RCC 7860 (cell line): ENCODE results near the gene USP46.

Source experiments
- DNase-seq: peaks from one replicate; pipeline ENCODE4 v3.0.0-alpha.2; 2015; ENCODE audit warnings: low spot score
- FAIRE-seq: peaks from 2 replicates; lab custom pipeline; 2012; peaks lifted over from hg19 to GRCh38; lab: Jason Lieb, UNC

Gene USP46

DNA sequence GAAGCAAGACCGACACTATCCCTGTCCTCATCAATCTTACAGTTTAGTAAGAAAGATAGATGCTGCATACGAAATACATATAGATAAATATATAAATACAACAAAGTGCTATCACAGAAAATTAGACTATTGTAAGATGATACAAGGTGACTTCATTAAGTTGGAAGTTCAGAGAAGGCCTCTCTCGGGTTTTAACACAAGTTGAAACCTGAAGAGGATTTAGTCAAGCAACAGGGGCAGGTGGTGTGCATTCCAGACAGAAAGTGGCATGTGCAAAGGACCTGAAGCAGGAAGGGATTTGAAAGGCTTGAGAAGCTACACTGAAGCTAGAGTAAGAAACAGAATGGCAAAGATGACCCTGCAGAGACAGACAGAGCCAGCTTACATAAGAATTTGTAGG lies 36.5 kb downstream of the USP46 start:
- FAIRE-seq (no peak), DNase-seq (no peak)

DNA sequence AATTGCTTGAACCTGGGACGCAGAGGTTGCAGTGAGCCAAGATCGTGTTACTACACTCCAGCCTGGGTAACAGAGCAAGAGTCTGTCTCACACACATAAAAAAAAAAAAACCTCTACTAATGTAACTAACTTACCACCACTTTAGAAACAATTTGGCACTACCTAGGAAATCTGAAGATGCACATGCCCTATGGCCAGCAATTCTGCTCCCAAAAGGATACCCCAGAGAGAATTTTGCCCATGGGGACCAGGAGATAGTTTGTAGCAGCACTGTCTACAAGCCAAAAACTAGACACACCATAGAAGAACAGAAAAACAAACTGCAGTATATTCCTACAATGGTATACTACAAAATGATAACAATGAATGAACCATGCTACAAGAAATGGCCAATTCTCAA lies 37.5 kb downstream of the USP46 start:
- DNase-seq = no peak
- no peak for FAIRE-seq

DNA sequence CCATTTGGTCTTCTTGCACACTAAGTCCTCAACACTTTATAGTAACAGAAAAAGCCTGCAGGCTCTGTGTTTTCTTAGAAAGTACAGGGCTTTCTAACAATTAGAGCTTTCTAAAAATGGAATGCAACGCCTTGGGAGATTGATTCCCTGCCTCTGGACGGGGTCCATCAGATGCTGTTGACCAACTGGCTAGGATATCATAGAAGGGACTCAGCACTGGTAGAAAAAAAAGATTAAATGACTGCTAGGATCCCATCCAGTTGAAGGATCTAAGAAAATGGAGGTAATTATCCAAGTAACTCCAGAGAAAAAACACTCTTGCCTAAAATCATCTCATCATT lies 39.5 kb downstream of the USP46 start:
- FAIRE-seq (no peak), DNase-seq (no peak)

DNA sequence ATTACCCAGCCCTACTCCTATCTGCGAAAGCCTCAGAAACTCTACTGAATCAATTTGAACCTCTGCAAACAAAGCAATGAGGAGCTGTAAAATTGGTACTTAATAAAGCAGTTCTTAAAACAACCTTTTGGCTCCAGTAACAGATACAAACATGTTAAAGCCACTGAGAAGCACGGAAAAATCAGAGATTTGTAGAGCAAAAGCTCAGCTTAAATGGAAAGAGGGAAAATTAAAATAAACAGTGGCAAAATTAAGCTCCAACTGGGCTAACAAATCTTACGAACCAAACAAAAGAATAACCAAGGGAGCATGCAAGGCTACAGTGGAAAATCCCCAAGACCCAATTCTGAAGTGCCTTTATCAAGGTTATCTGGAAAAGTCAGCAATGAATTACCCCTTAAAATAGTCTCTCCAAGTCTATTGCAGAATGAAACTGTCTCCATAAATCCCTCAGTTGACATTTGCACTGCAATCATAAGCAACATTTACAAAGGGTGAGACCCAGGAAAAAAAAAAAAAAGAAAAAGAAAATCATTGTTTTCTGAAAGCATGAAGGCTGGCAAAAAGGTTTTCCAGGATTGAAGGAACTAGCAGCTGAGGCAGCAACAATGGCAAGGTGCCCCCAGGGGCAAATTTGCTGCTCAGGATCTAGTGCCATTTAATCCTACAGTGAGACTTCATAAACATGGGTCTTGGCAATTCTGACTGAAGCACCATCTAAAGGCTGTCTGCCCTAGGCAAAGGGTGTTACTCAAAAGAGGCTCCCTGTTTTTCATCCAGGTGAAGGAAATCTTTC lies 40.1 kb downstream of the USP46 start:
- DNase-seq (no peak), FAIRE-seq (no peak)

DNA sequence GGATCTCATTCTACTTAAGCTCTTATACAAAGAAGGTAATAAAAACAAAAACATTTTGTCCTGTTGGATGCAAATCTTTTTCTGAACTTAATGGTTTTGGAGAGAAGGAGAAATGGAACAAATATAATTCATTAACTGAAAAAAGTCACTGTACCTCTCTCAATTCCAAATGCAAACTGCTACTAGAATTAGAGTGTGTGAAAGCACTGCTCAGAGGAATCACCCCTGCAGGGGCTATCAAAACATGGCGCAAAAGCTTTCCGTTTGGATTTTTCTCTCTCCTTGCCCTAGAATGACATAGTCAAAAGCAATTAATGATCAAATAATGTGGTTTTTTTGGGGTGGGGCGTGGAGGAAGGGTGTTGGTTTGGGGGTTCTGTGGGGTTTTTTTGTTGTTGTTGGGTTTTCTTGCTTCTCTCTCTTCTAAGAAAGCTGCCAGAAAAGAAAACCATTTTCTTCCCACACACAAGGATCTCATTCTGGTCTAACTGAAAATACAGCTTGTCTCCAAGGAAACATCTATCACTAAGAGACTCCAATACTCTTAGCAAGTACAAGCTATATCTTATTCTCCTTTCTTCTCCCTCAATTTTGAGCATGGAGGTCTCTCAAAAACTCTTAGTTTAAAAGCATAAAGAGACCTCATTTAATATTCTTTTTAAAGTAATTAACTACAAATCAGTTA lies 41.6 kb downstream of the USP46 start:
- FAIRE-seq (no peak), DNase-seq (no peak)

DNA sequence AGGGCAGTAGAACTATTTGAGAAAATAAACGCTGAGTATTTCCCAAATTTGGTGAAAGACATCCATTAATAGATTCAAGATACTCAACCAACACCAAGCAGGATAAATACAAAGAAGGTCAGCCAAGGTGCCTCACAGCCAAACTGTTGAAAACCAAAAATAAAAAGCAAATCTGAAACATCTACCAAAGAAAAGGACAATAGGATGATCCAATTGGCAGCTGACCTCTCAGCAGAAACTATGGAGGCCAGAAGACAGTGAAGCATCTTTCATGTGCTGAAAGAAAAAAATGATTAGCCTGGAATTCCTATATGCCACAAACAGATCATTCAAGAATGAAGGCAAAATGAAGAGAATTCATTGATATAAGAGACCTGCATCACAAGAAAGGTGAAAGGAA lies 44.9 kb downstream of the USP46 start:
- FAIRE-seq = no peak

DNA sequence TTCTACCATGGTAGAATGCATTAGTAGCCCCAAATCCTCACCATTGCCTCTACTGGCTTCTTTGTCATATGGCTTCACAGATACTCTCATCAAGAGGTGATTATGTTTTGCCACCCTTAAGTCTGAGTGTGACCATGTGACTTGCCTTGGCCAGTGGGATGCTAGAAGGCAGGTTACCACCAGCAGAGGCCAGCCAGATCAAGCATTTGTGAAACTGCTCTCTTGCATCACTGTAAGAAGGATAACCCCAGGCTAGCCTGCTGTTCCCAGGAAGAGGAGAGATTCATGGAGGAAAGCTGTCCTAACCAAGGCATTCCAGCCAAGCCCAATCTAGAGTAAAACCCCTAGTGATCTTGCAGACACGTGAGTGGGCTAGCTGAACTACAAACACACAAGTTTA lies 46.8 kb downstream of the USP46 start:
- no peak for DNase-seq
- no peak for FAIRE-seq

More for the DNA sequence above, 44.9 kb downstream of the USP46 start:
- DNase-seq = no peak

DNA sequence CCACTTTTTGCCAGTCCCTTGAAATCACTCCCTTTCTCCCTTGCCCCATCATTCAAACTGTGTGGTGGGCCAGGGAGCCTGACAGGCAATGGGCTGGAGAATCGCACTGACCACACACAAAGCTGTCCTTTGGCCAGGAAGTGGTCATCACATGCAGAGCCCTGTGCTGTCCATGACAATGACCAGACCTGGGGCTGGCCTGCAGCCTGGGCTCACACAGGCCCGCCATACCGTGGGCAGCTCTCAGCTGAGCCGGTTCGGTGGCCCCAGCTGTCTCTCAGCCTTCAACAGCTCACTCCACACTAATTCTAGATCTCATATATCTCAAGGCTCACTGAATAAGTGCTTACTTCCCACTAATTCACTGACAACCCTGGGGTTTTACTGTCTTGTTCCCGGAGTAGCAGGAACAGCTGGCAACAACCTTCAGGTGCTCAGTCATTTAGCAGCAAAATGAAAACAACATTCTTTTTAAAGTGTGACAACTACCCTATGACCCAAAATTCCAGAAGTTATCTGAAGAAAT lies 48.0 kb downstream of the USP46 start:
- no peak for FAIRE-seq
- no peak for DNase-seq

DNA sequence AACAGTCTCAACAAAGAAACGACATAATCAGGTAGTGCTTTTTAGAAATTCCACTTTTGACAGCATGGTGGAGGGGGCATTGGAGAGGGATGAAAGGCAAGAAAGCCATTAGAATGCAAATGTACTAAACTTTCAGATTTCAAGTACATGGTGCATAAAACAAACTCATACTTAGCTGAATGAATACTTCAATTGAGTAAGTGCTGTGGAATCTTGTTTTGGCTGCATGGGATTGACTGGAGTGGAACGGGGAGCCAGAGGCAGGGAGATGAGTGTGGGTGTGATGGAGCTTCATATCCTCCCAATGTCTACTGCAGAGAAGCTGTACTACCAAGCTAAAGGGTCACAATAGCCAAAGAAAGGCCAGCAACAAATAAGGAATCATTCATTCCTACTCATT lies 52.4 kb downstream of the USP46 start:
- FAIRE-seq = no peak
- no peak for DNase-seq

DNA sequence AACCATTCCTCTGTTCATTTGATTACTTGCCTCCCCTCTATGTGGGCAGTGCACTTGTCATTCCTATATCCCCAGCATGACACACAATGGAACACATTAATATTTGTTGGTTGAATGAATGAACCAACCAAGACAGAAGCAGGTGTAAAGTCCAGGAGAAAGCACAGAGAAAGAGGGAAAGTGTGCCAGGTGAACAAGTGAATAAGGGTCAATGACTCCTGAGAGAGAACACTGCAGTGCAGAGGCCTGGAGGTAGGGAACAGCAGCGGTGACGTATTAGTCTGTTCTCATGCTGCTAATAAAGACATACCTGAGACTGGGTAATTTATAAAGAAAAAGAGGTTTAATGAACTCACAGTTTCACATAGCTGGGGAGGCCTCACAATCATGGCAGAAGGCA lies 53.1 kb downstream of the USP46 start:
- DNase-seq (no peak), FAIRE-seq (no peak)

DNA sequence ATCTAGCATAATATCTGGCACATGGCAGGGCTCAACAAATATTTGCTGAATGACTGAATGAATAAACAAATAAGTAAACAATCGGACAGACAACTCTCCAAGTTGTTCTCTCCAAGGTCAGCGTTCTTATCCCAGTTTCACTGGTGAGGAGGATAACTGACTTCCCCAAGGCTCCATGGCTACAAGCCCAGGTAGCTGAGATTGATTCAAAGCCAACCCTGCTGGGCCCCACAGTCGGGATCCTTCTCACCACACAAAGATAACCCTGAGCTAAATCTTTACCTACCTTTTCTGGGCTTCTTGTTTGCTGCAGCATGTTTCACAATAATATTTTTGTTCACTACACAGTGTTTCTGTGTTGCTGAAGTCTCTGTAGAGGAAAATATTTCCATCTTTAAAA lies 54.9 kb downstream of the USP46 start:
- DNase-seq (no peak), FAIRE-seq (no peak)

DNA sequence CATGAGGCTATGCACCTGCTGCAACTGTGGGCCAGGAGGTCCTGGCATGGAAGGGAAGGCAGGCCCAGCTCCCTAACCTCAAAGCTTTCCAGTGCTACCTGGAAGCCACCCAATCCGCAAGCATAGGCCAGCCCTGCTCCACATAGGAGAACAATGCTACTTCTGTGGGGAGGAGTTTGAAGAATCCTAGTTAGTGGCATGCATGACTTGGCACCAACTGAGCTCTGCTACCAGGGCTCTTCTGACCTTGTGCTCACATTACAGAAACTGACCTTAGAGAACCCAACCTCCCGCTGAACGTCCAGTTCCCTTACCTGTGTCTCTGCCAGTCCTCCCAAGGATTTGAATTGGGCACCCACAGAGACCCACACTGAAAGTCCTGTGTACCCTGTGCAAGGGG lies 58.8 kb downstream of the USP46 start:
- DNase-seq (no peak), FAIRE-seq (no peak)

DNA sequence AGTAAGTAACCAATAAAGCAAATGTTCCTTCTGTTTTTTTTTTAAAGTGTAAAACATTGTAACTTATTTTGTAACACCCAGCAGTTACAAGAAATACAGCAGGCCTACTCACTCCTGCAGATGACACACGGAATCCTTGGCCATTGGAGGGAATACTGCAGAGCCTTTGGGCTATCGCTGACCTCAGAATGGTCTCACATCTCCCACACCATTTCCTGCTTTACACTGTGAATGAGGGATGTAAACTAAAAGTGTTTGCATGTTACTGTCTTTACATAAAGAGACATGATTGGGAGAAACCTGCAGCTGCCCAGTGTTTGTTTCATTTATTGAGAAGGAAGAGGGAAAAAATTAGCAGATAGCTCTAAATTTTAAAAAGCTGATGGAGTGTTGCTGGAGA lies 64.1 kb downstream of the USP46 start:
- DNase-seq (no peak), FAIRE-seq (no peak)

DNA sequence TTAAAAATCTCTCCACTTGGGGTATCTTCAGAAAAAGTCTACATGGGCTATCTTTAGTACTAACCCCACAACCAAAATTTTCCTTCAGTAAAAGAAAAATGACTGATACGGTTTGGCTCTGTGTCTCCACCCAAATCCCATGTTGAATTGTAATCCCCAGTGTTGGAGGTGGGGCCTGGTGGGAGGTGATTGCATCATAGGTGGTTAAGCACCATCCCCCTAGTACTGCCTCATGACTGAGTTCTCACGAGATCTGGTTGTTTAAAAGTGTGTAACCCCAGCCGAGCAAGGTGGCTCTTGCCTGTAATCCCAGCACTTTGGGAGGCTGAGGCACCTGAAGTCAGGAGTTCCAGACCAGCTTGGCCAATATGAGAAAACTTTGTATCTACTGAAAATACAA lies 66.8 kb downstream of the USP46 start:
- DNase-seq = no peak

DNA sequence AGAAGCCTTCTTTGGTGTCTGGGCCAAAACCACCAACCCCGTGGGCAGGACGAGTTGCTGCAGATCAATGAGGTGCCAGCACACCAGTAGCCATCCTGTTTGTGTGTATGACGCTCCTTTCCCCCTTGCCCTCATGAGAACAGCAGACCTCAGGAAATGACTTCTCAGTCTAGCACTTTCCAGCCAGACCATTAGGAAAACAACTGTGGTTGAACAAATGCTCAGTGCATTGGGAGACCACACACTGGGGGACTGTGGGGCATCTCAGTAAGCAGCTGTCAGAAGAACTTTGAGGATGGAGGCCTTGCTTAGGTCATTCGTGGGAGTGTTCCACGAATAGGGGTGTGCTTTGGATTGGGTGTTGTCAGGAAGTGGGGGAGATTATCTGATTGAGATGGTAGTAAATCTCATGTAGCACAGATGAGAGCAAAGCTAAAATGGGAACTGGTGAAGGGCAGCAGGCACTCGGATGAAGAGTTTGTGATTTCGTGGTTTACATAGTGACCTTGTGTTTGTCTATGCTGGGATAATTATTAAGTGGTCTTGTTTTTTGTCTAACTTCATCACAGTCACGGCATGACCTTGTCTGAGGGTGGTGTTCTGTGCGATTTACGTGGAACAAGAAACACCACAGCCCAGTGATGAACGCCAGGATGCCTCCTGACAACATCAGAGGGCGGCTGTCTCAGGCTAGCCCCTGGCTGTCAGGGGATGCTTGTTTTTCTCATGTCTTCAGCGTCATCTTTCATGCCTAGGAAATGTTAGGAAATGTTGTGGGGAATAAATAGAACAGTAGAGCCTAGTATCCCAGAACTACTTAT lies 70.1 kb downstream of the USP46 start:
- no peak for FAIRE-seq

More for the DNA sequence above, 66.8 kb downstream of the USP46 start:
- no peak for FAIRE-seq

DNA sequence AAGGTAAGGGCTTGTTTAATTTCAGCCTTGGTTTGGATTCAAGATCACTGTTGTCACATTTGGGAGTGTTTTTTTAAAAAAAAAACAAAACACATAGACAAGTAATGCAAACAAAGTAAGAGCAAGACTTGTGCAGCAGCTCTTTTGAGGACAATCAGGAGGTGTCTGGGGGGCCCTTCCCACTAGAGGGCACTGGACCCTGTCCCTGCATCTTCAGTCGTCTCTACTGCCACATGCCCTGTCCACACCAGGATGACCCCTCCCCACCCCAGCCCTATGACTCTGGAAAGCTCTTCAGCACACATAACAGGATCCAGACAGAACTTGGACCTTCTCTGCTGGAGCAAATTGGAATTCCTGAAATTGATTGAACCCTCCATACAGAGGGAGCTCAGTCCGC lies 71.0 kb downstream of the USP46 start:
- DNase-seq (no peak), FAIRE-seq (no peak)

More for the DNA sequence above, 70.1 kb downstream of the USP46 start:
- no peak for DNase-seq

DNA sequence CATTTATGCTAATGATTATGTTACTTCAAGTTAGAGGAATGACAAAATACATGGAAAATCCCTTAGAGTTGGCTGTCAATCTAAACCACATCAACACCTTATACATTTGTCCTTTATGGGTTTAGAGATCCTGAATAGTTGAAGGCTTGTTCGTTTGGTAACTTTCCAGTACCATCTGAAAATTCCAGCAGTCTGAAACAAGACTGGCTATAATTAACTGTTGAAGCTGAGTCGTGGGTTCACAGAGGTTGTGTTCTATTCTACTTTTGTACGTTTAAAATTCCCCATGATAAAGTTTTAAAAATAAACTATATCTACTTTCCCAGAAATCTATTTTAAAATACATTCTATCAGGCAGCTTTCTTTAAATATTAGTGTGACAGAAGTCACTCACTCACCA lies 73.0 kb downstream of the USP46 start:
- FAIRE-seq (no peak), DNase-seq (no peak)

DNA sequence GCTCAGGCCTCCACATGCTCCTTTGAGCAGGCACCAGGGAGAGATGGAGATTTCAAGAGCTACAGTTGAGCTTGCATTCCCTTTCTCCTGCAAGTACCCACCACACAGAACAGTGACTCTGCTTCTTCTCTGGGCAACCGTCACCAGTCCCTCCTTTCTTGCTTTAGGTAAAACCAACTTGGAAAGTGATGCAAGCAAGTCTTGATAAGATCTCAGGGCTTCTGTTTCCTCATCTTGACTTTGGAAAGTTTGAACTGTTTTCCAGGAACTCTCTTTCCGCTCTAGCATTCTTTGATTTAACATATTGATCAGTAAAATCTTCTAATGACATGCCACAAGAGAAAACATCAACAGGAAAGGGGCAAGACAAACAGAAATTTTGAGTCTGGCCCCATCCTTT lies 73.7 kb downstream of the USP46 start:
- no peak for FAIRE-seq
- DNase-seq = no peak

DNA sequence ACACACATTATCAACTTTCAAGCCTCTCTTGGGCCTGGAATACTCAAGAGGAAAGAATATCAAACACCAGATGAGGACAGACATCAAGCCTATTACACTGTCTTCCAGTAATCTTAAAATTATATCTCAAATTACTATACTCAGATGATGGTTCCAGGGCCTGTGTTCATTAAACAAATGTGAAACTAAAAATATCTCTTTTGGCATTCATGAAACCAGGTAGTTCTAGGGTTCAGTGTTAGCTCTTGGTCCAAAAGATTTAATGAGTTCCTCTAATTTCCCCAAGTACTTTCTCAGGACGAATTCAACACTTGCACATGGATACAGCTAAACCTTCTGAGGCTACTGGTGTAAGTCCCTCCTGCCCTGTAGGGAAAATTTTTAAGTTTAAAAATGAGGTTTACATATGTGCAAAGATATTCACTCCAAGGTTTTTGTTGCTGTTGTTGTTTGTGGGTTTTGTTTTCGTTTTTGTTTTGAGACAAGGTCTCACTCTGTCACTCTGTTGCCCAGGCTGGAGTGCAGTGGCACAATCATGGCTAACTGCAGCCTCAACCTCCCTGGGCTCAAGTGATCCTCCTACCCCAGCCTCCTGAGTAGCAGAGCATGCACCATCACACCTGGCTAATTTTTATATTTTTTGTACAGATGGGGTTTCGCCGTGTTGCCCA lies 79.4 kb downstream of the USP46 start:
- FAIRE-seq (no peak), DNase-seq (no peak)

DNA sequence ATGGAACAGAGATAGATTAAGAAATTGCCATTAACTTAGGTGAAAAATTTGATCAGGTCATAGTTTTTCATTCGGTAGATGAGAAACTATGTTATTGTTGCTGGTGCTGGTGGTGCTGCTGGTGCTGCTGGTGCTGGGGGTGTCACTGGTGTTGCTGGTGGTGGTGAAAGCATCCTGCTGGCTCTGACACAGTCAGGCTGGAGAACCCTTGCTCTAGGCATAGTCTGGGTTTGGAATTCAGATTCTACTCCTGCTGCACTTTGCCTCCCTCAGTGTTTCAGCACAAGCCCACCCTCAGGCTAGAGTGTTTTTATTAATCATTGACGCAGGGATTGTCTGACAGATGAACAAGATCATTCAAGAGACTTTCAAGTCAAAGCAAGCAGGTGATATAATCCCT lies 80.2 kb downstream of the USP46 start:
- DNase-seq (no peak), FAIRE-seq (no peak)

DNA sequence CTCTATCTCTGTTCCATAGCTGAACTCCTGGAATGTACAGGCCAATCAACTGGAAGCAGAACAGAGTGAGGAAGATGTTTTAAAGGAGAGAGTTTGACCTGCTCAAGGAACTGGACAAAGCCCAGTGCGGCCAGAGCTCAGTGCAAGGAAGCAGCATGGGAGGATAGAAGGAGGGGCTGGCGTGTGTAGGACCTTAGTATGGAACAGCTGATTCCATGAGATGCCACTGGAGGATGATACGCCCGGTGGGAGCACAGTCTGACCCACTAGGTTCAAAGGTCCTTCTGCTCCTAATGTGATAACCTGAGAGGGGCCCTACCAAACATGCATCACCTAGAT lies 81.5 kb downstream of the USP46 start:
- no peak for FAIRE-seq
- DNase-seq = no peak
